C4-2B (cell line): ENCODE data around the gene TMSB15B.
"Not testable (repeated sequence)": the region's sequence is repeated elsewhere in the genome, so short reads cannot be mapped to it uniquely, and the experiment has no call there.

ENCODE experiments used
- ZFX ChIP-seq: fragments of 450-650 bp; IDR thresholded peaks from 2 replicates; pipeline ENCODE4 v1.6.1; 2017
- TF ChIP-seq, protein P1 (sequence below): fragments of 450-650 bp; conservative IDR thresholded peaks from 2 replicates; pipeline ENCODE4 v1.5.1; 2017; ENCODE audit warnings: mild to moderate bottlenecking

DNA sequence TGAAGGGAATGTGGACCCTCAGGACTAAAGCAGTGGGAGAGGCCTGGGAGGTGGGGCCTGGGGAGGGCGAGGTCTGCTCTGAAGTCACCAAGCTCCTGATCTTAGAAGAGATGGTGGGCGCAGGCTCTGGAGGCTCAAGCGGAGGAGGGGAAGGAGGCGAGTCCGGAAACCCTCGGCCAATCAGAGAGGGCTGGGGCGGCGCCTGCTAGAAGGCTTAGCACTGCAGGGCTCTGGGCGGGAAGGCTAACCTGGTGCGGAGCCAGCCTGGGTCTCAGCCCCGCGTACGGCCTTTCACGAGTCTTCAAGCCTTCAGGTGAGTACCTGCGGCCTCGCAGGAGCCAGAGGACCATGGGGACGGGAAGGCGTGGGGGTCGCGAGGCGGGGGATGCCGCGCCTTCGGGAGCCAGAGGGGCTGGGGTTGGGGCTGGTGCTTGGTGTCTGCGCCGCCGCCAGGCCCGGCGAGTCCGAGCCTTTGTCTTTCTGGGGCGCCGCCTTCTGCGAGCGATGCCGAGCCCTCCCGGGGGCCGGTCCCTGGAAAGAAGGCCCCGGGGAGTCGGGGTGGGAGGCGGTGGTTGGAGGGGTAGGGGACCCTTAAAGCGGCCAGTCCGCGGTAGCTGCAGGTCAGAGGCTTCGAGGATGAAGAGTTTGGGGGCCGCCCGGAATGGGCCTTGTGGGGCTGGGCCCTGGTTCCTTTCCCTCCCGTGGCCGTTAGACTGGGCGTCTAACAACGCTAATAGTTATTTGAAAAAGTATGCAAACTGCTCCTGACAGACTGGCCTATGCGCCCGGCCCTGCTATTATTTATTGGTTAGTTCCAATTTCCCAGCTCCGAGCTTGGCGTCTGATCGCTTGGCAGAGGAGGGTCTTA, at the start of gene TMSB15B:
- TF ChIP-seq, protein P1, sequence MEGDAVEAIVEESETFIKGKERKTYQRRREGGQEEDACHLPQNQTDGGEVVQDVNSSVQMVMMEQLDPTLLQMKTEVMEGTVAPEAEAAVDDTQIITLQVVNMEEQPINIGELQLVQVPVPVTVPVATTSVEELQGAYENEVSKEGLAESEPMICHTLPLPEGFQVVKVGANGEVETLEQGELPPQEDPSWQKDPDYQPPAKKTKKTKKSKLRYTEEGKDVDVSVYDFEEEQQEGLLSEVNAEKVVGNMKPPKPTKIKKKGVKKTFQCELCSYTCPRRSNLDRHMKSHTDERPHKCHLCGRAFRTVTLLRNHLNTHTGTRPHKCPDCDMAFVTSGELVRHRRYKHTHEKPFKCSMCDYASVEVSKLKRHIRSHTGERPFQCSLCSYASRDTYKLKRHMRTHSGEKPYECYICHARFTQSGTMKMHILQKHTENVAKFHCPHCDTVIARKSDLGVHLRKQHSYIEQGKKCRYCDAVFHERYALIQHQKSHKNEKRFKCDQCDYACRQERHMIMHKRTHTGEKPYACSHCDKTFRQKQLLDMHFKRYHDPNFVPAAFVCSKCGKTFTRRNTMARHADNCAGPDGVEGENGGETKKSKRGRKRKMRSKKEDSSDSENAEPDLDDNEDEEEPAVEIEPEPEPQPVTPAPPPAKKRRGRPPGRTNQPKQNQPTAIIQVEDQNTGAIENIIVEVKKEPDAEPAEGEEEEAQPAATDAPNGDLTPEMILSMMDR: not testable (repeated sequence)
- not testable (repeated sequence) for TF ChIP-seq ZFX
